Trophoblast cell (in vitro differentiated cells and primary cell): ENCODE measurements around the gene LMF2.
A peak's percentile ranks its signal among the peaks of the same experiment; 100 is the strongest.

Experiments used
- DNase-seq, 2 donors: peaks; one replicate each; pipeline ENCODE4 v3.0.0-alpha.2; 2016
- H2AFZ ChIP-seq: 2 replicates; pipeline ENCODE4 v1.6.1; 2013; ENCODE audit warnings: low read length, moderate library complexity, mild to moderate bottlenecking; ENCODE audit not compliant: insufficient read depth, poor library complexity
- H2AK5ac ChIP-seq: 2 replicates; pipeline ENCODE4 v1.6.1; 2013; ENCODE audit warnings: mild to moderate bottlenecking, low read length
- H2BK120ac ChIP-seq: 2 replicates; pipeline ENCODE4 v1.6.1; 2013; ENCODE audit warnings: low read length, mild to moderate bottlenecking, moderate library complexity; ENCODE audit not compliant: insufficient read depth, poor library complexity
- H2BK12ac ChIP-seq: 2 replicates; pipeline ENCODE4 v1.6.1; 2013; ENCODE audit warnings: mild to moderate bottlenecking, low read length, moderate library complexity
- H2BK5ac ChIP-seq: 2 replicates; pipeline ENCODE4 v1.6.1; 2013; ENCODE audit warnings: low read length, low read depth, moderate library complexity, mild to moderate bottlenecking; ENCODE audit not compliant: poor library complexity
- H3K14ac ChIP-seq: 2 replicates; pipeline ENCODE4 v1.6.1; 2013; ENCODE audit warnings: mild to moderate bottlenecking, low read length
- H3K18ac ChIP-seq: 2 replicates; pipeline ENCODE4 v1.6.1; 2013; ENCODE audit warnings: mild to moderate bottlenecking, low read length
- H3K23ac ChIP-seq: 2 replicates; pipeline ENCODE4 v1.6.1; 2013; ENCODE audit warnings: low read length
- H3K27ac ChIP-seq: 2 replicates; pipeline ENCODE4 v1.5.1; 2013; ENCODE audit warnings: low read depth, mild to moderate bottlenecking, inconsistent platforms, low read length, moderate library complexity
- H3K27me3 ChIP-seq: 2 replicates; pipeline ENCODE4 v1.6.1; 2013; ENCODE audit warnings: inconsistent platforms, mild to moderate bottlenecking, low read length, moderate library complexity; ENCODE audit not compliant: insufficient read depth
- H3K36me3 ChIP-seq, 2 experiments: 1 replicate in 1 of 2; 2 replicates in 1 of 2; pipeline ENCODE4 v1.6.1; 2013; ENCODE audit warnings: low read length in 2 of 2, mild to moderate bottlenecking in 2 of 2, moderate library complexity in 1 of 2; ENCODE audit not compliant: insufficient read depth in 2 of 2, control insufficient read depth in 1 of 2
- H3K4ac ChIP-seq: 2 replicates; pipeline ENCODE4 v1.6.1; 2013; ENCODE audit warnings: low read depth, mild to moderate bottlenecking, low read length, moderate library complexity
- H3K4me1 ChIP-seq, 2 experiments: 1 replicate in 1 of 2; 2 replicates in 1 of 2; pipeline ENCODE4 v1.6.1; 2013; ENCODE audit warnings: low read length in 2 of 2, mild to moderate bottlenecking in 2 of 2, moderate library complexity in 1 of 2; ENCODE audit not compliant: insufficient read depth in 2 of 2, control insufficient read depth in 1 of 2
- H3K4me2 ChIP-seq: 2 replicates; pipeline ENCODE4 v1.6.1; 2013; ENCODE audit warnings: inconsistent platforms, mild to moderate bottlenecking, low read length, moderate library complexity
- H3K4me3 ChIP-seq: 2 replicates; pipeline ENCODE4 v1.5.1; 2013; ENCODE audit warnings: mild to moderate bottlenecking, low read depth, low read length, inconsistent platforms
- H3K79me1 ChIP-seq: one replicate; pipeline ENCODE4 v1.6.1; 2013; ENCODE audit warnings: low read length
- H3K79me2 ChIP-seq: 2 replicates; pipeline ENCODE4 v1.6.1; 2013; ENCODE audit warnings: low read length, mild to moderate bottlenecking; ENCODE audit not compliant: control insufficient read depth, insufficient read depth, poor library complexity
- H3K9ac ChIP-seq: 2 replicates; pipeline ENCODE4 v1.6.1; 2013; ENCODE audit warnings: mild to moderate bottlenecking, low read length
- H3K9me3 ChIP-seq: 2 replicates; pipeline ENCODE4 v1.6.1; 2013; ENCODE audit warnings: low read depth, mild to moderate bottlenecking, control low read depth, inconsistent platforms, low read length; ENCODE audit not compliant: insufficient read depth
- H4K12ac ChIP-seq: 2 replicates; pipeline ENCODE4 v1.6.1; 2013; ENCODE audit warnings: low read depth, mild to moderate bottlenecking, low read length, moderate library complexity
- H4K8ac ChIP-seq: 2 replicates; pipeline ENCODE4 v1.6.1; 2013; ENCODE audit warnings: low read depth, mild to moderate bottlenecking, low read length, moderate library complexity
- H4K91ac ChIP-seq: one replicate; pipeline ENCODE4 v1.6.1; 2013; ENCODE audit warnings: low read depth, mild to moderate bottlenecking, low read length, moderate library complexity
- WGBS: extraction: QIAGEN DNeasy Blood & Tissue Kit; methylation state at CpG from one replicate; pipeline ENCODE4 v1.1.7; 2013; ENCODE audit warnings: missing lambda C conversion rate; ENCODE audit not compliant: insufficient read length, insufficient coverage; ENCODE audit errors: extremely low coverage; 5-methylcytosine and 5-hydroxymethylcytosine counted together

Gene LMF2

DNA sequence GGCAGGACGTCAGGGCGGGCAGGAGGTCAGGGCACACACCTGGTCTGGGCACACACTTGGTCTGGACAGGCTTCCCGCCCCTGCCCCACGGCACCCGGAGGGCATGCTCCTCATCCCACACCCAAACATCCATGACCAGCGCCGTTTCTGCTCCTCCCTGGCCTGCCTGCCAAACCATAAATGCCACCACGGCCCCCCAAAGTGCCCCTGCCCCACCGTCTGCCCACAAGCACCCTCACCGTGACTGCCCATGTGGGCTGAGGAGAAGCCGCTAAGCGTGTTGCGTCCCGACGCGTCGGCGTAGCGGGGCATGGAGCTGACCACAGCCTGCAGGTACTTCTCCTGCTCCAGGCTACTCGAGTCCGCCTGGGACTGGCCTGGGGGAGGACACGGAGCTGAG is 48.5 kb downstream of the LMF2 start:
- no peak overlapping the region for H3K4ac ChIP-seq
- H3K4me3 ChIP-seq, result no peak overlapping the region
- no peak overlapping the region for H3K14ac ChIP-seq
- H4K12ac ChIP-seq, result no peak overlapping the region
- no peaks in the 10 kb centered on the region for H3K79me2 ChIP-seq
- no peak overlapping the region for H3K23ac ChIP-seq
- H2AFZ ChIP-seq, result no peak overlapping the region
- H3K9me3 ChIP-seq, result peaks cover 2% of the 10 kb centered on the region
- no peak for DNase-seq
- no peak overlapping the region for H4K91ac ChIP-seq
- no CpG with 5 or more reads among the region's 22 CpGs for WGBS
- no peak overlapping the region for H2BK12ac ChIP-seq
- no peaks in the 10 kb centered on the region for H3K79me1 ChIP-seq
- H3K27me3 ChIP-seq, result no peaks in the 10 kb centered on the region
- H3K36me3 ChIP-seq, result peaks cover 95 to 96% of the 10 kb centered on the region in 2 experiments
- no peak overlapping the region for H3K27ac ChIP-seq
- no peak overlapping the region for H2AK5ac ChIP-seq
- no peak overlapping the region for H2BK5ac ChIP-seq
- no peak overlapping the region for H4K8ac ChIP-seq
- no peak overlapping the region for H2BK120ac ChIP-seq
- H3K18ac ChIP-seq, result no peak overlapping the region
- H3K9ac ChIP-seq, result no peak overlapping the region
- no peak overlapping the region for H3K4me2 ChIP-seq
- H3K4me1 ChIP-seq, result no peaks in the 10 kb centered on the region

DNA sequence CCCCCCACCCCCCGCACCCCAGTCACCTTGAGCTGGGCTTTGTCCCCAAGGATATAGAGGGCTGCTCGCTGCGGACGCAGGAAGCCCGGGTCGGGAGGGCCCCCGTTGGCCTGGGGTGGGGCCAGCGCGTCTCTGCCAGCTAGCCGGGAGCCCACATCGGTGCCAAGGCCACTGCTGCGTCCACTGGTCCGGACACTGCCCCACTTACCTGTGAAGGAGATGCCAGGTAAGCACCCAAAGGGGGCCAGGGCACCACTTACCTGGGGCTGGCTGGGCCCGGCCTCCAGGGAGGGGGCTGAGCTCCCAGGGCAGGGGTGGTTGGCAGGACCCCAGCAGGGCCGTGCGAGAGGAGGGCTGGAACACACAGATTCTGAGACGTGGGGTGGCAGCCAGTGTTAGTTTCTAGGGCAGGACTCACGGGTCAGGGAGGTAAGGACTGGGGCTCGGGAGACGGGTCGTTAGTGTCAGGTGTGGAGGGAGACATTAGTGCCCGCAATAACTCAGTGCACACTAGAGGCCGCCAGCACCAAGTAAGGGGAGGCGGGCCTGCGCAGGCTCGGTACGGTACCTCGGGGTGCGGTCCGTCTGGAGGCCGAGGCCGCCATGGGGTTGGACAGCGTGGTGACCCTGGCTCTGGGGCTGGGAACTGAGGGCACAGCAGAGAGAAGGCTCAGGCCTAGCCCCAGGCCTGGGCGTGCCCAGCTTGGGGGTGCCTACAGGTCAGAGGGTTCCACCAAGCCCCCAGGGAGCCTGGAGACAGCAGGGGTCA is 50.9 kb downstream of the LMF2 start:
- Histone ChIP-seq H3K79me2 (no peaks in the 10 kb centered on the region), H3K9me3 (peaks cover 2% of the 10 kb centered on the region), H3K4me2 (no peak overlapping the region), H3K27me3 (no peaks in the 10 kb centered on the region), H4K91ac (no peak overlapping the region), H2AK5ac (no peak overlapping the region), H4K12ac (no peak overlapping the region), H3K14ac (no peak overlapping the region), H3K27ac (no peak overlapping the region), H3K18ac (no peak overlapping the region), H2BK5ac (no peak overlapping the region), H3K4me1 (no peaks in the 10 kb centered on the region), H3K4ac (no peak overlapping the region), H3K4me3 (no peak overlapping the region), H2BK120ac (no peak overlapping the region), H3K79me1 (no peaks in the 10 kb centered on the region), H2BK12ac (no peak overlapping the region), H4K8ac (no peak overlapping the region), H3K9ac (no peak overlapping the region), H2AFZ (no peak overlapping the region), H3K36me3 (peaks cover 77% of the 10 kb centered on the region in 2 experiments), H3K23ac (no peak overlapping the region)
- no peak for DNase-seq
- WGBS, result no CpG with 5 or more reads among the region's 34 CpGs

DNA sequence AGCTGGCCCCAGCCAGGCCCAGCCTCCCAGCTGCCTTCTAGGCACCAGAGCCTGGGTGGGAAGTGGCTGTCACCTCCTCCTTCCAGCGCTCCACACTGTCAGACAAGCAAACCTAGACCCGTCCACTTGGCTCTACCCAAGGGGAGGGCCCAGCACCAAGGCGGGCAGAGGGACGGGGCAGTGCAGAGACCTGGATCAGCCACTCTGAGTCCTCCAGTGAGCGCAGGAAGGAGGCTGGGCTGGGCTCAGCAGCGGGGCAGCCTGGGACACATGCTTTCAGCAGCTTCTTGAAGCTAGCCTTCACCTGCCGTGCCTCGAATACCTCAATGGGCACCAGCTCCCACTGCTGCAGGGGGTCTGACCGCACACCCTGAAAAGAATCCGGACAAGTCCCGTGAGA is 51.5 kb downstream of the LMF2 start:
- H3K18ac ChIP-seq, result no peak overlapping the region
- no peak overlapping the region for H4K91ac ChIP-seq
- H3K27me3 ChIP-seq, result no peaks in the 10 kb centered on the region
- no peak overlapping the region for H3K27ac ChIP-seq
- peaks cover 2% of the 10 kb centered on the region for H3K9me3 ChIP-seq
- no peaks in the 10 kb centered on the region for H3K79me2 ChIP-seq
- no CpG with 5 or more reads among the region's 11 CpGs for WGBS
- no peaks in the 10 kb centered on the region for H3K79me1 ChIP-seq
- H3K9ac ChIP-seq, result no peak overlapping the region
- H3K4me1 ChIP-seq, result no peaks in the 10 kb centered on the region
- H2BK120ac ChIP-seq, result no peak overlapping the region
- H3K14ac ChIP-seq, result no peak overlapping the region
- H4K12ac ChIP-seq, result no peak overlapping the region
- no peak overlapping the region for H3K4ac ChIP-seq
- H2AFZ ChIP-seq, result no peak overlapping the region
- H2BK12ac ChIP-seq, result no peak overlapping the region
- no peak overlapping the region for H3K23ac ChIP-seq
- no peak overlapping the region for H4K8ac ChIP-seq
- no peak overlapping the region for H2BK5ac ChIP-seq
- no peak for DNase-seq
- no peak overlapping the region for H2AK5ac ChIP-seq
- no peak overlapping the region for H3K4me3 ChIP-seq
- no peak overlapping the region for H3K4me2 ChIP-seq
- H3K36me3 ChIP-seq, result peaks cover 70% of the 10 kb centered on the region in 2 experiments

GRCh38 chr22:50455201-50455600 is 52.3 kb downstream of the LMF2 start:
- Histone ChIP-seq H3K4me3 (peak overlapping the region; percentile 11), H2BK12ac (no peak overlapping the region), H3K9ac (no peak overlapping the region), H3K4ac (no peak overlapping the region), H3K27ac (no peak overlapping the region), H3K27me3 (no peaks in the 10 kb centered on the region), H4K8ac (no peak overlapping the region), H2BK5ac (no peak overlapping the region), H3K9me3 (peaks cover 2% of the 10 kb centered on the region), H3K14ac (no peak overlapping the region), H3K79me1 (no peaks in the 10 kb centered on the region), H3K18ac (no peak overlapping the region), H2AFZ (peak overlapping the region; percentile 18), H3K79me2 (no peaks in the 10 kb centered on the region), H3K4me2 (no peak overlapping the region), H3K4me1 (no peaks in the 10 kb centered on the region), H2BK120ac (no peak overlapping the region), H2AK5ac (no peak overlapping the region), H3K23ac (no peak overlapping the region), H4K91ac (no peak overlapping the region), H4K12ac (no peak overlapping the region), H3K36me3 (peaks cover 65 to 66% of the 10 kb centered on the region in 2 experiments)
- DNase-seq, result no peak
- no CpG with 5 or more reads among the region's 18 CpGs for WGBS
